Daoy (cell line): Measurements from ENCODE around the gene IGDCC3. TPM values are rescaled to one million over a fixed set of nuclear protein-coding genes. Genes with fewer than 3 reads are reported as not detected.

ENCODE experiments used
- DNase-seq: peaks from one replicate; pipeline ENCODE4 v3.0.0-alpha.2; 2015; ENCODE audit warnings: low read depth
- total RNA-seq: library from RNA; depleted of rRNA; stranded (reverse); fragments of >200 nt; shearing (Covaris generic); gene quantifications from 2 replicates; pipeline ENCODE4 v1.2.3, GENCODE V29; 2014; rRNA removed

The IGDCC3 gene
- total RNA-seq: not detected in 2 replicates

DNA sequence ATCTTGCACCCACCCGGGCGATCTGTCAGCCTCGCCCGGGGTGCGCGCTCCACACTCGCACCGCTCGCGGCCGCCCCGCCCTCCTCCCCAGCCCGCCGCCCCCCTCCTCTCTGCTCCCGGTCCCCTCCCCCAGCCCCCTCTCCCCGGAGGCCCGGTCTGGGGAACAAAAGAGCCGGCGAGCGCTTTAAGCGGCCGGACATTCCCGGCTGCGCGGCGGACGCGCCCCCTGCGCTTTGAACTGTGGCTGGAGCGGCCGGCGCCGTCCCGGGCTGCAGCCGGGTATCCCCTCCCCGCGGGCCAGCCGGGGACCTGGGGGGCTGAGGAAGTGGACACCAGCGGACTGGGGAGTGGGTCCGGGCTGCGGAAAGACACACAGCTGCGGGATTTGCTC lies at the start of gene IGDCC3:
Gene IGDCC3 (minus strand): TSS at position 27 of the 391 bp plus-strand sequence. CDS start 214 bp downstream, outside the sequence.
- no peak for DNase-seq

DNA sequence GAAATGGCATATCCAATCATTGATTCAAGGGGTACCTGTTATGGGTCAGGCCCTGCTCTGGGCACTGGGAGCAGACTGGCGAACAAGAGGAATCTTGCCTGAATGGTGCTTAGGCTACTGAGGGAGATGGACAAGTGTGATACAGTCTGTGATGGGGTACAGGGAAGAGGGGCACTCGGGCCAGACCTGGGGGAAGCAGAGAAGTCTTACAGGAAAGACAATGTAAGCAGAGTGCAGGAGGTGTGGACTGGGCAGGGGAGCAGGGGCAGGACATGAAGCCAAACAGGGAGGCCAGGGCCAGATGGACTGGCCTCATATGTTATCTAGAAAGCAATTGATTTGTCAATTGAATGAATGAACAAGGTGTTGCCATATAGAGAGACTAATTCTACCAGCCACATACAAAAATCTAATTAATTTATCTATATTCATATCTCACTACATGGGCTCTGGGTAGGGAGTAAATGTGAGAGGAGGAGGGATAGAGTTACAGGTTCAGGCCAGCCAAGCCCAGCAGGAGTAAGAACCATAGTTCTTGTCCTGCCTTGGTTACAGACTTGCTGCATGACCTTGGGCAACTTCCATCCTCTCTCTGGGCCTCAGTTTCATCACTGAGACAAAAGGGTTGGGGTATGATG lies 48.5 kb upstream of the IGDCC3 start:
- DNase-seq: no peak

DNA sequence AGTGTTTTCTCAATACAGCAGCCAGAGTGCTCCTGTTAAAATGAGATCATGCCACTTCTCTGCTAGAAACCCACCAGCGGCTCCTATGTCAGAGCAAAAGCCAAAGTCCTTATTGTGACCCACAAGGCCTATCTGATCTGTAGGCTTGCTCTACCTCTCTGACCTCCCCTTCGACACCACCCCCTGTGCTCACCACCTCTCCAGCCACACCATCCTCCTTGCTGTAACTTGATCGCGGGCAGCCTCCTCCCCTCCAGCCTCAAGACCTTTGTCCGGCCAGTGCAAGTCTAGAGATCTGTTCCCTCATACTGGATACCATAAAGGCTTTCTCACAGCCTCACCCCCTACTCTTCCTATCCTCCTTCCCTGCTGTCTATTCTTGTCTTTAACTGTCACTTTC lies 46.9 kb upstream of the IGDCC3 start:
- DNase-seq: no peak

DNA sequence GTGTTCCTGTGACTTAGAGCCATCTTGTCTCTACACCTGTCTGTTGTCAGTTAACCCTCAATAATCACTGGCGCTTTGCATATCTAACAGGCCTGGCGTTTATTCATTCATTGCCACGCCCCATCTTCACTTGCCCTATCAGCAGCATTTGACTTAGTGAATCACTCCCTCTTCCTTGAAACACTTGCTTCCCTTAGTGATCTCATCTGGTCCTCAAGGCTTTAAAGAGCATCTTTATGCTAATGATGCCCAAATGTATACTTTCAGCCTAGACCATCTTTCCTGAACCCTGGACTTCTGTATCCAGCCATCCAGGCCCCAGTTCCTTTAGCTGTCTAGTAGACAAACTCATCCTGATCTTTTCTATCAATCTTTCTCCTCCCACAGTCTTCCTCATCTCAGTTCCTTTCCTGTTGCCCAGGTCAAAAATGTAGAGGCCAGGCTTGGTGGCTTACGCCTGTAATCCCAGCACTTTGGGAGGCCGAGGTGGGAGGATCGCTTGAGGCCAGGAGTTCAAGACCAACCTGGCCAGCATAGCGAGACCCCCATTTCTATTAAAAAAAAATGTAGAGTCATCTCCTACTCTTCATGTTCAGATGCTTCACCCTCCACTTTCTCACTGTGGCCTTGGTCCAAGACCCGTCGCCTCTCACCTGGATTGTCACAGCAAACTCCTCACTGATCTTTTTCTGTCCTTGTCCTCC lies 46.3 kb upstream of the IGDCC3 start:
- peak; percentile 58 for DNase-seq

GRCh38 chr15:65423150-65423975 lies 45.6 kb upstream of the IGDCC3 start:
- no peak for DNase-seq

DNA sequence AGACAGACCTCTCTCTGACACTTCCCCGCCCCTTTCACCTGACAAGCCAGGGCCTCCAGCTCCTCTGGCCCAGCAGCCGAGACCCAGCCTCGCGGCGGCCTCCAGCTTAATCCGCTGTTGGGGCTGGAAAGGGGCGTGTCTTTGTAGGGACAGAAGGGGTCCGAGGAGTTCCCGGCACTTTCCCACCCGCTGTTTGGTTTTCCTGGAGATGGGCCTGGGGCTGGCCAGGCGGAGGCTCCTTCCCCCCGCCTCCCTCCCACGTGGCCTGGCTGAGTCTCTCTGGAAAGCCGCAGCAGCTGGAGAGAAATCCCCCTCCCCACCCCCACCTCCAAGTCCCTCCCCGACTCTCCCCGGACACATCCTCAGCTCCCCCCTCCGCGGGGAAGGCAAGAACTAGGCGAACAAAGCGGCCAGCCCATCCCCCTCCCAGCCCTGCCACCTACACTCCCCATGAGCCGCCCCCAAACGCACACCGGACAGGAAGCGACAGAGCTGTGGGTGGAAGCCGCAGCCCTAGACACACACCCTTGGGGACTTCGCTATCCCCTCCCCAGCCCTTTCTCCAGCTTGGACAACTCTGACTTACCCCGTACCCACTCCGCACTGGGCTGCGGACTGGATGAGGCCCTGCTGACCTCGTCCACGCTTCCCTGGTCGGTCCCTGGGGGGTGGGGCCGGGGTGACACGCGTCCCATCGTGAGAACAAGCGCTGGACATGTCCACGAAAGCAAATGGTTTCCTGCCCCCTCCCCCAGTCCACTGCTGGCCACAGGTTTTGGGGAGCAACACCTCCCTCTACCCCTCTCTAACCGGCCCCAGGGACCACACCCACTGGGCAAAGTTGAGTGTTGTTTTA lies 43.8 kb upstream of the IGDCC3 start:
- peak; percentile 63 for DNase-seq

DNA sequence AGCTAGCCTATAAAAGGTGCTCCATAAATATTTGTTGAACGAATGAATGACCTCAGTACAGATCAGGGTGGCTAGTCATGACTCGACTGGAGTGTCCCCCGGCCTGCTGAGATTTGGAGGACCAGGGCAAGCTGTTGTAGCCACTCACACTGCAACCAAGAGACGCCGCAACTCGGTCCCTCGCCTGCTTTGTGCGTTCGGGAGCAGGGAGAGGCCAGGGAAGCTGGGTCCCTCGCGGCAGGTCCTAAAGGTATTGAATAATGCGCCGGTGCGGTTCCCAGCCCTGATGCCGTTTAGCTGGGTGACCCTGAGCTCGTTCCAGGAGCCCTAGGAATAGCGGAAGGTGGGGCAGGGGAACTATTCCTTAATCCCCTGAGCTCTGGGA lies 43.2 kb upstream of the IGDCC3 start:
- no peak for DNase-seq

DNA sequence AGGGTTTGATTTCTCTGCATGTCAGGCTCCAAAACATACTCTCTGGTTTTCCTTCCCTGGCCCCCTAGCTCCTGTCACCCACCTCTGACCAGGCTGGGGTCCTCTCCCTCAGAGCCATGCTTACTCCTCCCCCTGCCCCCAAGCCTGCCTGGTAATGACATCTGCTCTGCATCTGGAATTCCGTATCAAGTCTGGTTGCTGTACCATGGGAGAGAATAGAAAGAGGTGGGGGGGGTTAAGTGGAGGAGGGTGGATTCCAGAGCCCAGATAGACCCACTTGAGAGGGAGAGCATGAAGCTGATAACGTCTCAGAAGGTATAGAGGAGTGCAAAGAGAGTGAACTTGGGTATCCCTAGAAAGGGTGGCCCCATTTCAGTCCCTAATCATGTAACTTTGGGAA lies 40.8 kb upstream of the IGDCC3 start:
- DNase-seq: no peak

DNA sequence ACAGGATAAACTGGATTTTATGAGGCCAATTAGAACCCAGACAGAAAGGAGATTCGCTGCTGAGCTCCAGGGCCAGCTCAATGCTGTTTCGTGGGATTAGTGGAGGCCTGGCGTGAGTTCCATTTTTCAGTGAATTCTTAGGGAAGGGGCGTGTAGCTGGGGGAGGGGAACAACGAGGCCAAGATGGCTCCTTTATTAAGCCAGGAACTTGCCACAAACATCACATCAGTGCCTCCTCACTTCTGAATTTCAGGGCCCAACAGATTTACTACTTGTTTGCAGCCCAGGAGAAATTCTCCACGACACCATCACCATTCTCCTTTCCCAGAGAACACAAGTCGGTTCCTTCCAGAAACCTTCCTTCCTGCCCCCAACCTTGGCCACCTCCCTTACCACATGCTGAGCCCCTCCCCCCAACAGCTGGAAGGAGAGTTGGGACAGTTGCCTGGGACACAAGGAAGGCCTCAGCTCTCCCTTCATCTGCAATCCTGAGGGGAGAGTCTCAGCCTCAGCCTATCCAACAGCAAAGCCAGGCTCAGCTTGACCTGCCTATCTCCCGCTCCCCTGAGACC lies 39.1 kb upstream of the IGDCC3 start:
- peak; percentile 50 for DNase-seq

DNA sequence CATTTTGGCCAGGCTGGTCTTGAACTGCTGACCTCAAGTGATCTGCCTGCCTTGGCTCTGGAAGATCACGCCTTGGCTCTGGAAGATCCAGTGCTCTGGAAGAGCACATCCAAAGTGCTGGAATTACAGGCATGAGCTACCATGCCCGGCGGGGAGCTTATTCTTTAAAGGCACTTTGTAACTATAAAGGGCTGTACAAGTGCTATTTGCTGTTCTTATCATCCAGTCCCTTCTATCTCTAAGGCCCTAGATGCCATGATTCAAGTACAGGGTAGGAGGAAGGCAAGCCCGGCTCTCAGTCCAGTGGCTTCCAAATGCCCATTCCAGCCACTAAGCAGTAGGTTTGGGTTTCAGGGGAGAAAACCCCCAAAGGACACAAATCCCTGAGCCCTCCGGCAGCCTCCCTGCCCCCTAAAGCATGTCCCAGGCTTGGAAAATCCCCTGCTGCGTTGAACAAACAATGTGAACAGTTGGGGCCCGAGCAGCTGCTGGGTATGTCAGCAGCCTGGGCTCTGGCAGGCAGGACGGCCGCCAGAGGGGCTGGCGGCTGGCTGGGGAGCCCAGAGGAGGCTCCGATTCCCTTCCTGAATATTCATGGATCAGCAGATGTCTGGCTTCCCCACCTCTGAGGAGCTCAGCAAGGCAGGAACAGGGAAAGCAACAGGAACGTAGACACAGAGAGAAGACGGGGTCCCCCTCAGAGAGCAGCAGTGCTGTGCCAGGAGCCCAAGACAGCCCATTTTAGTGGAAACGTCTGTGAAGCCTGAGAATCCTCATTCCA lies 37.2 kb upstream of the IGDCC3 start:
- peak; percentile 79 for DNase-seq

DNA sequence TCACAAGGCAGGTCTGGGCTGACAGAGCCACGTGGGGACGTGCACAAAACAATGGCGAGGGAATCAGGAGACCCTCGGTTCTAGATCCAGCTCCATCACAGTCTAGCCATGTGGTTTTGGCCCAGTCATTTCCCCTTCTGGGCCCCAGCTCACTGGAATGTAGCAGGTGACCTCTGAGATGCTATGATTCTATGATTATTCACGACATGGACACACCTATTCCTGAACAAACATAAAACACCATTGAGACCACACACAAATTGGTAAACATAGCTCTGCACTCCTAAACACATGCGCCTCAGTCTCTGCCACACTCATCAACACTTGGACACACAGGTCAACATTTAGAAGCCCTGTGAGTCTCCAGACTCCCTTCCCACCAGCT lies 36.0 kb upstream of the IGDCC3 start:
- no peak for DNase-seq

GRCh38 chr15:65413051-65413759 lies 35.4 kb upstream of the IGDCC3 start:
- DNase-seq: no peak

- DNase-seq: no peak
Measured at GRCh38 chr15:65412556-65412955, 34.8 kb upstream of the IGDCC3 start.

- peak; percentile 21 for DNase-seq
Measured at GRCh38 chr15:65411465-65412071, 33.8 kb upstream of the IGDCC3 start.

GRCh38 chr15:65410972-65411371 lies 33.2 kb upstream of the IGDCC3 start:
- DNase-seq: no peak

DNA sequence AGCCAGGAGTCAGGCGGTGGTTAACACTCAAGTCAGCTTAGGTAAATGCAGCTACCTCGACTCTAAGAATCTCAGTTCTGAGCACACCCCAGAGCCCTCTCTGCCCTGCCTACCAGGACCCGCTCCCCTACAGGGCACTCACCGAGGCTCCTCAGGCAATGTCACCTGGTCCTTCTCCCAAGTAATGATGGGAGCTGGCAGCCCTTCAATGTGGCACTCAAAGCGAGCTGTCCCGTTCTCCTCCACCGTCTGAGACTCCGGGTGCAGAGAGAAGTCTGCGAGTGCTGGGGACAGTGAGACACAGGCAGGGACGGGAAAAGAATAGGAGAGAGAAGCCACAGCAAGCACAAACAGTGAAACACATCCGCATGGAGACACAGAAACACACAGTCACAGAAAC lies 32.2 kb upstream of the IGDCC3 start:
- DNase-seq: no peak

DNA sequence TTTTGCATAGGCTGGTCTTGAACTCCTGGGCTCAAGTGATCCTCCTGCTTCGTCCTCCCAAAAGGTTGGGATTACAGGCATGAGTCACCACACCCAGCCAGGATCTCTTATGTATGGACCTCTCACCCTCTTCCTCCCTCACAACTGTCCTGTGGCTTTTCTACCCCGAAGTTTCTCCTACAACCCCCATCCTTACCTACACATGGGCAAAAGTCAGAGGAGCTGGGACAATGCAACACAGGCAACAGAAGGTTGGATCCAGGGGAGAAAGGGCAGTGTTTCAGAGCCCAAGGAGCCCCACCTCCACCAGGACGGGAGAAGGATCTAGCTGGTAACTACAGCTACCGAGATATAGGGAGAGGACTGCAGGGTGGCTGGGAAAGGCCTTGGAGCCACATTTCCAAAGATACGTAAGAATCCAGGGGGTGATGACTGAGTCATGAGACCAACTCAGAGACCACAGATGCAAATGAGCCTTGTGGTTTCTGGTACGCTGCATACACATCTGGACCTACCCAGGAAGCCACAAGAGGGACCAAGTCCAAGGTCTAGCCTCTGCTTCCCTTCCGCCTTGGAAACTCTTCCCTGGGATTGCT lies 31.3 kb upstream of the IGDCC3 start:
- peak; percentile 97 for DNase-seq

GRCh38 chr15:65408324-65409035 lies 30.7 kb upstream of the IGDCC3 start:
- DNase-seq: peak; percentile 87
